GM12878 (cell line): Measurements from ENCODE around the gene SIDT1. TPM values are rescaled to one million over a fixed set of nuclear protein-coding genes. Genes with fewer than 3 reads are reported as not detected.

Experiments used
- NR2C1 ChIP-seq: fragments of 450-650 bp; IDR thresholded peaks from 2 replicates; pipeline ENCODE4 v1.6.1; 2017; ENCODE audit warnings: antibody characterized with exemption, mild to moderate bottlenecking, moderate library complexity
- NR2F1 ChIP-seq: fragments of 450-650 bp; conservative IDR thresholded peaks from 2 replicates; pipeline ENCODE4 v1.6.1; 2017; ENCODE audit warnings: mild to moderate bottlenecking
- RAD51 ChIP-seq: fragments of 450-650 bp; IDR thresholded peaks from 2 replicates; pipeline ENCODE4 v1.6.1; 2016; ENCODE audit warnings: moderate library complexity, mild to moderate bottlenecking, inconsistent platforms
- RFX5 ChIP-seq: IDR thresholded peaks from 2 replicates; pipeline ENCODE4 v1.6.1; 2011; ENCODE audit warnings: low read depth, low read length, improper control_type of control experiment
- YBX1 ChIP-seq: fragments of 450-650 bp; IDR thresholded peaks from 2 replicates; pipeline ENCODE4 v1.6.1; 2016; ENCODE audit warnings: antibody characterized with exemption
- ZNF274 ChIP-seq: IDR thresholded peaks from one replicate; pipeline ENCODE4 v1.8.0; 2011; ENCODE audit not compliant: insufficient read length, insufficient read depth
- polyA plus RNA-seq, 11 experiments: library from polyadenylated mRNA; depleted of rRNA in 4 of 11; unstranded in 6 of 11; stranded (reverse) in 5 of 11; fragments of >200 nt; fragmentation: Nextera tagmentation in 4 of 11; fragmentation: Illumina TruSeq in 1 of 11; extraction: Ambion mirVana in 4 of 11; extraction: Trizol in 1 of 11; gene quantifications; 1 replicate in 1 of 11; 2 replicates in 10 of 11; pipeline versions ENCODE4 v1.2.1 to v1.2.3, GENCODE V29; 2011 to 2016; ENCODE audit warnings: inconsistent platforms in 2 of 11, missing spikeins in 2 of 11, low read depth in 1 of 11
- total RNA-seq, 4 experiments: library from RNA; depleted of rRNA in 3 of 4; stranded (reverse); fragments of >200 nt in 3 of 4; fragmentation: Illumina TruSeq in 1 of 4; extraction: Trizol in 1 of 4; gene quantifications; 2 replicates each; pipeline versions ENCODE4 v1.2.1 to v1.2.3, GENCODE V29; 2013 to 2021
- TF ChIP-seq, protein P1 (sequence below): IDR thresholded peaks from 2 replicates; pipeline ENCODE4 v1.6.1; 2011; ENCODE audit warnings: mild to moderate bottlenecking, low read depth, low read length, moderate library complexity; ENCODE audit not compliant: insufficient replicate concordance
- TF ChIP-seq, protein P2 (sequence below): fragments of 450-650 bp; IDR thresholded peaks from 2 replicates; pipeline ENCODE4 v1.6.1; 2017; ENCODE audit warnings: antibody characterized with exemption, mild to moderate bottlenecking, moderate library complexity

The SIDT1 gene
- total and polyA plus RNA-seq, 10 of the 15 experiments (the other 5 are each of a cell fraction or from before 2014, with no cell fraction given): 3.0 to 45.0 (median 26.6) TPM

- no peak for TF ChIP-seq RAD51
- peak; percentile 61; the same call in 1 of the 2 replicates for TF ChIP-seq RFX5
- no peak for TF ChIP-seq NR2F1
- TF ChIP-seq, protein P1, sequence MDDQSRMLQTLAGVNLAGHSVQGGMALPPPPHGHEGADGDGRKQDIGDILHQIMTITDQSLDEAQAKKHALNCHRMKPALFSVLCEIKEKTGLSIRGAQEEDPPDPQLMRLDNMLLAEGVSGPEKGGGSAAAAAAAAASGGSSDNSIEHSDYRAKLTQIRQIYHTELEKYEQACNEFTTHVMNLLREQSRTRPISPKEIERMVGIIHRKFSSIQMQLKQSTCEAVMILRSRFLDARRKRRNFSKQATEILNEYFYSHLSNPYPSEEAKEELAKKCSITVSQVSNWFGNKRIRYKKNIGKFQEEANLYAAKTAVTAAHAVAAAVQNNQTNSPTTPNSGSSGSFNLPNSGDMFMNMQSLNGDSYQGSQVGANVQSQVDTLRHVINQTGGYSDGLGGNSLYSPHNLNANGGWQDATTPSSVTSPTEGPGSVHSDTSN: no peak
- no peak for TF ChIP-seq YBX1
- TF ChIP-seq, protein P2, sequence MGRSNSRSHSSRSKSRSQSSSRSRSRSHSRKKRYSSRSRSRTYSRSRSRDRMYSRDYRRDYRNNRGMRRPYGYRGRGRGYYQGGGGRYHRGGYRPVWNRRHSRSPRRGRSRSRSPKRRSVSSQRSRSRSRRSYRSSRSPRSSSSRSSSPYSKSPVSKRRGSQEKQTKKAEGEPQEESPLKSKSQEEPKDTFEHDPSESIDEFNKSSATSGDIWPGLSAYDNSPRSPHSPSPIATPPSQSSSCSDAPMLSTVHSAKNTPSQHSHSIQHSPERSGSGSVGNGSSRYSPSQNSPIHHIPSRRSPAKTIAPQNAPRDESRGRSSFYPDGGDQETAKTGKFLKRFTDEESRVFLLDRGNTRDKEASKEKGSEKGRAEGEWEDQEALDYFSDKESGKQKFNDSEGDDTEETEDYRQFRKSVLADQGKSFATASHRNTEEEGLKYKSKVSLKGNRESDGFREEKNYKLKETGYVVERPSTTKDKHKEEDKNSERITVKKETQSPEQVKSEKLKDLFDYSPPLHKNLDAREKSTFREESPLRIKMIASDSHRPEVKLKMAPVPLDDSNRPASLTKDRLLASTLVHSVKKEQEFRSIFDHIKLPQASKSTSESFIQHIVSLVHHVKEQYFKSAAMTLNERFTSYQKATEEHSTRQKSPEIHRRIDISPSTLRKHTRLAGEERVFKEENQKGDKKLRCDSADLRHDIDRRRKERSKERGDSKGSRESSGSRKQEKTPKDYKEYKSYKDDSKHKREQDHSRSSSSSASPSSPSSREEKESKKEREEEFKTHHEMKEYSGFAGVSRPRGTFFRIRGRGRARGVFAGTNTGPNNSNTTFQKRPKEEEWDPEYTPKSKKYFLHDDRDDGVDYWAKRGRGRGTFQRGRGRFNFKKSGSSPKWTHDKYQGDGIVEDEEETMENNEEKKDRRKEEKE: no peak
- TF ChIP-seq ZNF274: no peak
- TF ChIP-seq NR2C1: no peak
- TF ChIP-seq, all 136 proteins: peak for 3
Observed at GRCh38 chr3:113556316-113556945, 24.1 kb downstream of the SIDT1 start (continued).
